Activated CD8-positive, alpha-beta memory T cell treated with anti-CD3 and anti-CD28 coated beads, Interleukin-2, amount 50 U/mL, for 1 hour (primary cell): Measurements from ENCODE around the gene ERC1.
"Not testable (repeated sequence)": the region's sequence is repeated elsewhere in the genome, so short reads cannot be mapped to it uniquely, and the experiment has no call there.

Experiments used
- DNase-seq: peaks from one replicate; pipeline ENCODE4 v3.0.0-alpha.2; 2020; ENCODE audit errors: extremely low read depth

ERC1 gene

DNA sequence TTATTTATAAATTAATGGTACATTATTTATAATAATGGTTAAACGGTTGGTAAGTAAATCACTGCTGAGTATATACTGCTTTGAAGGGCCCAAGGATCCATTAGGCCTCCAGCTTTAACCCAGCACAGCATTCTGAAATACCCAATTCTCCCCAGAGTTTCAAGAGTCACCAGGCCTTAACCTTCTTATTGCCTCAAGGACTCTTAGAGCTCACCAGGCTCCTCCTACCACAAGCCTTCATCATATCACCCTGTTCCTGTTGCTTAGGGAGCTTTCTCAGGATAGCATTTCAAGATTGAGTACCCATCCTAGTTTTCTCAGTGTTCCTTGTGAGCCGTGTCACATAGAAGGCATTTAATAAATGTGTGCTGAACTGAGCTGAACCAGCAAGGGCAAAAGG, 360.9 kb downstream of the ERC1 start:
- no peak for DNase-seq

DNA sequence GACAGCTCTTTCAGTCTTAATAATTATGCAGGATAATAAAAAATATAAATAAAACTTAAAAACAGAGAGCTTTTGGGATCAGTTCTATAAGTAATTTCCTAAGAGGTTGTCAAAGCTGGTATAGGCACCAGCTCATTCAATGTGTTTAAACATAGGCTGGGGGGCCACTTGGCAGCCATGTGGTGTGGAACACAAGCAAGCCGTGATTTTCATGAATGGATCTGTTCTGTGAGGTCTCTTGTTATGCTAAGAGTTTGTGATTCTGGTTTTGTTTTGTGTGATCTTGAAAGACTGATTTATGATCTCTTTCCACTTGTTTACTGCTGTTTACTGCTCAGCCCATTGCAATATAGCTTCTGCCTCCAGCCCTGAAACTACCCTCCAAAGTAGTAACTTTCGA, 362.4 kb downstream of the ERC1 start:
- no peak for DNase-seq

DNA sequence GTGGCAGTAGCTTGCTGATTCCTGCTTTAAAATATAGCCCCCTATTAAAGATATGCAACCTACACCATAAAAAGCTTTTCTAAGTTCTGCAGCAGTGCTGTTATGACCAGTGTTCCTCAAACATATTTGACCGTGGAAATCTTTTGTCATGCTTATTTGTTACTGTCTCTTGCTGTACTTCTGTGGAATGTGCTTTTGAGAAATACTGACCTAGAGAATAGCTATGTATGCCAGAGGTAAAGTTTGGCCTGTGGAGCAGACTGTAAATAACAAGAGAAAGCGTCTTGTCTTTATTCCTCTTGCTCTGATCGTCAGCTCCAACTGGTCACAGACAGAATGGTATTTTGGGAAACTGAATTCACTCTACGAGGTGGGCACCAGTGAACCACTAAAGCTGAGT, 364.4 kb downstream of the ERC1 start:
- DNase-seq, result no peak

DNA sequence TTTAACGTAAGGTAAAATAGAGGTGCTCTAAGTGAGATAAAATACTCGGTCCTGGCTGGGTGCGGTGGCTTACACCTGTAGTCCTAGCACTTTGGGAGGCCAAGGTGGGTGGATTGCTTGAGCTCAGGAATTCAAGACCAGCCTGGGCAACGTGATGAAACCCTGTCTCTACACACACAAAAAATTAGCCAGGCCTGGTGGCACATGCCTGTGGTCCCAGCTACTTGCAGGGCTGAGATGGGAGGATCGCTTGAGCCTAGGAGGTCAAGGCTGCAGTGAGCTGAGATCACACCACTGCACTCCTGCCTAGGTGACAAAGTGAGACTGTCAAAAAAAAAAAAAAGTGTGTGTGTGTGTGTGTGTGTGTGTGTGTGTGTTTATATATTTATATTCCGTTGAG, 364.8 kb downstream of the ERC1 start:
- not testable (repeated sequence) for DNase-seq

DNA sequence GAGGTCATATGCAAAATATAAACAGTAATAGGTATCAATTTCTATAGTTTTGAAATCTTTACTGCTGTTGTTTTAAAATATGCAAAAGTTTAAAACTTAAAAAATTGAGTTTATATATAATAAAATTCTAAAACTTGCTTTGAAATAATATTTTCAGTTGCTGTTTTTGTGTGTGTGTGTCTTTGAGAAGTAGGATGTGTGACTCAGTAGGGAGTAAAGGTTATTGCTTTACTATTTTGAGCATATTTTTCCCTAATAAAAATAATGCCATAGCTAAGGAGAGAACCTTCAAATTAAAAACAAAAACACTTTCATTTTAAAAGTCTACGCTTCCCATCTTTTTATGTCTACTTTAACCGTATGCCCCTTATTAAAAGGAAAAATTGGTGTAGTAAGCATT, 365.3 kb downstream of the ERC1 start:
- DNase-seq, result no peak

DNA sequence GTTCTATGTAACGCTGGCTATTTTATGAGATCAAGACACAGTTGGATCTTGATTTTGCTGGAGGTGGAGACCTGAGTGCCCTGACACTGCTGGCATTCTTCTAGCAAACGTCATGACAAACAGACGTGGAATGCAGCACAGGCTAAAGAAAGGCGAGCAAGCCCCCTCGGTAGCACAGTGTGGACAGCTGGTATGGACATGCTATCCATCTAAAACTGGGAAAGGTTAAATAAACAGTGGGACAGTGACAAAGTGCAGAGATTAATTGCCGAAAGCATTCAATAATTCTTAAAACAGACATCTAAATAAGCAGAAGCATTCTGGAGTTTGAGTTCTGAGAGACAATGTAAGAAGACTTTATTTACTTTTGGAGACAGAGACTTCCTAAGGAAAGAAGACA, 366.1 kb downstream of the ERC1 start:
- no peak for DNase-seq

DNA sequence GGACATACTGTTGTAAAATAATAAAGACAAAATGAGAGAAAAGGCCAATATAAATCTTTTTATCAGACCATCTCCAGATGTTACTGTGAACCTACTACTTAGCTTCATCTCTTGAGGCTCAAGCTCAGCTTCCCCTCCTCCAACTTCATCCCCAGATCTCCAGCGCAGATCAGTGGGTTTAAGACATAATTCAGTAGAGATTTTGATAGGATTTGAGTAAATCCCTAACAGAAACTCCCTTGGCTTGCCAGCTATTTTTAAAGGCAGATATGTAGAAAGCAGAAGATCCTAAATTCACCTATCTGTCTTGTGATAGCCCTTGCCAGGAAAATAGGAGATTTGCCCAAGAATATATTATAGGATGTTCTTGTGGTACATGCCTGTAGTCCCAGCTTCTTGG, 366.7 kb downstream of the ERC1 start:
- DNase-seq, result no peak

DNA sequence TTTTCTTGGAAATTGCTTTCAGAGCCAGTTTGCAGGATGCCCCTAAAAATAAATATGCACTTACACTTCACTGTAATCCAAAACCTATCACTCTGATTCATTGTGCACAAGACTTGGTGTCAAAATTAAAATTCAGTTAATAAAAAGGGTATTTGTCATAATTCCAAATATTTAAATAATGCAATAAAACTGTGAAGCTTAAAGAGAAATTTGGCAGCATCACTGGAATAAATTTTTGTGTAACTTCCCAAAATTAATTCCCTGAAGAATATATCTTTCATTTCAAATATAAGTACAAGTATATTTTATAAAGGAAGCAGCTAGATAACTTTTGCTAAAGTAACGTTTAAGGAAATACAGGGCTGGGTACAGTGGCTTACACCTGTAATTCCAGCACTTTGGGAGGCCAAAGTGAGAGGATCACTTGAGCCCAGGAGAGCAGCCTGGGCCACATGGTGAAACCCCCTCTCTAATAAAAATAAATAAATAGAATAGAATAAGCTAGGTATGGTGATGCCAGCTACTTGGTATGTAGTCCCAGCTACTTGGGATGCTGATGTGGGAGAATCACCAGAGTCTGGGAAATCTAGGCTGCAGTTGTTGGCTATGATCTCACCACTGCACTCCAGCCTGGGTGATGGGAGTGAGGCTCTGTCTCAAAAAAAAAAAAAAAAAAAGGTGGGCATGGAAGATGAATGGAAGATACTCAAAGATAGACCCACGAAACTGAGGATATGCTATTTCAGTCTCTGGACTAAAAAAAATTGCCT, 369.6 kb downstream of the ERC1 start:
- DNase-seq, result no peak

DNA sequence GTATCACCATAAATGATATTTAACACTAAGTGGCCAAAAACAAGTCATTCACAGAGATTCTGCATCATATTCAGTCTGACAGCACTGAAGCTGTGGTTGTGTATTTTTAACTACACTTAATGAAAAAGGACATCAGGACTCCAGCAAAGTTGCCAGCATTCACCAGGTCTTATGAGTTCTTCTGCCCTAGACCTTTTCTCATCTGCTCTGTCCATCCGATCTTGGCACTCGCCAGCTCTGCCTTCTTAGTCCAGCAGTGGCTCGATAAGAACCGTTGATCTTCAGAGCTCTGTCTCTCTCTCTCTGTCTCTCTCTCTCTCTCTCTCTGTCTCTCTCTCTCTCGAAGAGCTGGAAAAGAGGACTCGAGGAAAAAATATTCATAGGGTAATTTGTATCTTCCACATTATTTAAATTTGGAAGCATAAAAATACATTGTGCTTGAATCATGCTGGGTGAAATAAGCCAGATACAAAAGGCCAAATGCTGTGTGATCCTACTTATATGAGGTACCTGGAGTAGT, 371.2 kb downstream of the ERC1 start:
- no peak for DNase-seq

DNA sequence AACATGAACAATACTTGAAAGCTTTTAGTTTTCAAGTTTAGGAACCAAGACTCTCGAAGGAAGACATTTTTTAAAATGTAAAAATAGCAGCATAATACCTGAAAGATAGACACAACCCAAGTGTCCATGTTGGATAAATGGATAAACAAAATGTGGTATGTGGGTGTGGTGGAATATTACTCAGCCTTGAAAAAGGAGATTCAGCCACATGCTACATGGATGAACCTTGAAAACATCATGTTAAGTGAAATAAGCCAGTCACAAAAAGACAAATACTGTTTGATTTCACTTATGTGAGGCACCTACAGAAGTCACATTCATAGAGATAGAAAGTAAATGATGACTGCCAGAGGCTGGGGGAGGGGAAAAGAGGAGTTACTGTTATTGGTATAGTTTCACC, 374.7 kb downstream of the ERC1 start:
- DNase-seq, result no peak

DNA sequence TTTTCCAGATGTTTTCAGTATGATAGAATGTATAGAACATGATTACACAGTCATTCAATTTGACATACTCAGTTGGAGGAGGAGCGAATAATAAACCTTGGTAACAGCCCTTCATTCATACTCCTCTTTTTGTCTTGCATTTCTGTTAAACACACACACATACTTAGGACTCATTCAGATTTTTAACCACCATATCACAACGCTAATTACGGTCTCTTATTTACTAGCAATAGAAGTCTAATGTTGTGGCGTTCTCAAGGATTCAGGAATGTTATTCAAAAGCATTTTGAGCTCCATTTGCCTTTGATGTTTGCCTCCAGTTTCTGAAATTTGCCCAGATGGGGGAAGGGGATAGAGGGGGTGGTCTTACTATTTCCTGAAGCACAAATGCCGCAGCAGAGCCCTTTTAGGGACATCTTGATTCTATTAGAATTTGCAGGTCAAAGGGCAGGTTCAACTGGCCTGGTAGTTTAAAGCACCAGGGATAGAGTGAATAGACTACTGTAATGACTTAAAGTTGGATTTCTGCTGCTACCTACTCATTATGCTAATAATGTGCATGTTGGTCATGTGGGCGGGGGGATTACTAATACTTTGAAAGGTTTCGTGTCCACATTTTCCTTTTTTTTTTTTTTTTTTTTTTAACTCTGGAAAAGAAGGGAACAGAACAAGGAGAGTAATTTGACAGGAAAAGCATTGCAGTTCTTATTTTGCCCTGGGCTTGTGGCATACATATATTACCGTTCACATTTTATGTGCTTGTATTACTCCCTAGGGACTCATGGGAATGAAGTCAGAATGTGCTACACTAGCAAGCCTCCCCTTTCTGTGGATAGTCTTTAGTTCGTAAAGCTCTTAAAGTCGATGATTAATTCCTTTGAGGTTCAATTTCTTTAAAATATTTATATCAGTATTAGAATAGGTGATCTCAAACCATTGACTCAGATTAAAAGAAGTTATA, 376.6 kb downstream of the ERC1 start:
- DNase-seq, result no peak

DNA sequence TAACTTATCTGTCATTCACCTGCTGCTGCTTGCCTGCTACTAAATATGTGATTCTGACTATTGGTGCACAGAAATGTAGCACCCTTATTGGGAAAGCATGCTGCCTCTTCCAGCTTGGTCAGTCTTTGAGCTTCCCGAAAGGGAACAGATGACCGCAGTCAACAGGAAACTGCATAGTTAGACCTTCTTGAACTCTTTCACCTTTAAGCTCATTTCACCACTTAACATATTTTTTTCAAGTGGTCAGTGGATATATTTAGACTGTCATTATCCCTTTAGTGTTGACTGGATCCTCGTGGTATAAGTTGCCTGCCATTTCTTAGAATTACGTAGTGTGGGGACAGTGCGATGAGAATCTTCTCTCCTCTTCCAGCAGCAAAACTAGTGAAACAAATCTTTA, 378.4 kb downstream of the ERC1 start:
- DNase-seq, result no peak

DNA sequence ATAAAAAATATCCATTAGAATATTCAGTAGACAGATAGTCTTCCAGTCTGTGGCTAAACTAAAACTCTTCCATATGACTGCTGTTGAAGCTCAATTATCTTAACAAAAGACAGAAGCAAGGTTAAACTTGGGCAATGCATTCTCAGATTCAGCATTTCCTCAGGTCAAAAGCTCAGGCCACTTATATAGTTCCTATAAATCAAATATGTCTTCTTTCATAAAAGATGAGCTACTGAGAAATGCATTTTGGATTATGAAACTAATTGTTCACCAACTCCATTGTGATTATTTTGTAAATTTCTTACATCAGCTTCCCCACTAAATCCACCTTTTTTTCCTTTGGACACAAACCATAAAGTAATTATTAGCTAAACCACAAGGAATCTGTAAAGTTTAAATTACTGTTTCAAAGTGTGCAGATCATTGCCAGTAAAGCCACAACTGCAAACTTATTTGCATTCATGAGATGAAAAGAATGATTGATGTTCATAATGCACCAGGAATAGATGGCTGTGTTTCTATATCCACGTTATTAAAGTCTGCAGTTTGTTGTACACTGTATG, 379.0 kb downstream of the ERC1 start:
- no peak for DNase-seq

DNA sequence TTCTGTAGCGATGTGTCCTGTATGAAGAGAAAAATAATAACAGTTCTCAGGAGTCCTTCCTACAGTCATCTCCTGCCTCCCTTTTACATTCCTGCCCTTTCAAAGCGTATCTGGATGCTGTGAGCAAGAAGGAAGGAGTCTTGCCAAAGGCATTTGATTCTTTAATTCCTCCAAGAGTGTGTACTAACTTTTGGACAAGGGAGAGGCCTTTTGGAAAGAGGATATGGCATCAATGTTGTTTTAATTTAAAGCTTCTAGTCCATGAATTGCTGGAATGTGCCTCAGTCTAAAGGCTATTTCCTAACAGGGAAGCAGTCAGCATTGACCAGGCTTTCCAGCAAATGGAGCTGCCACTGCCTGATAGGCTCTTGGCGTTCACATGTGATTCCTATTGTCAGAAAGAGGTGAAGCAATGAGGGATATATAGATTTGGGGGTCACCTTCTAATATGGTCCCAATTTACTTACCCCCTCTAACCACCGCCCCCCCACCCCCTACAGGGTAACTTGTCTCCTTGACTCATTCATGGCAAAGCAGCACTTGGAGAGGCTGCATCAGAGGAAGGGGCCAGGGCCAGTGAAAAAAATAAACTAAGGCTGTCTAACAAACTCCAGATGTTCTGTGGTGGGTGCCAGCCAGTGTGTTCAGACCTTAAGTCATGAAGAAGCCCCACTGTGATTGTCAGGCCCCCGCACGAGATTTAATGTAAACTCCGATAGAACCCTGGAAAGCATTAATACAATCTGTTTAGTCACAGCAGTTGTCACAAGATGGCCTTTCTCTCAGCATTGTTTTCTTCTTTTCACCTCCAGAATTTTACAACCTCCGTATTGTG, 383.1 kb downstream of the ERC1 start:
- no peak for DNase-seq

DNA sequence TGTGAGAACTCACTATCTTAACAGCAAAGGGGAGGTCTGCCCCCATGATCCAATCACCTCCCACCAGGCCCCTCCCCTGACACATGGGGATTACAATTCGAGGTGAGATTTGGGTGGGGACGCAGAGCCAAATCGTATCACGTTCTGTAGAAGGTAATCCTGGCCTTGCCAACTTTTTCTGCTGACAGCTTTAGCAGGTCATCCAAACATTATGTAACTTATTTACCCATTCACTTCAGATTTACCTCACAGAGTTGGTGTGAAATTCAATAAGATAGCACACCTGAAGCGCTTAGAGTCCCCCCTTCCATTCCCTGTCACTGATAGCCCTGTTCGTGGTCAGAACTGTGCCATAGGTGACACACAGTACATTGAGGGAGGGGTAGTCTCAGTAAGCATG, 384.3 kb downstream of the ERC1 start:
- no peak for DNase-seq

DNA sequence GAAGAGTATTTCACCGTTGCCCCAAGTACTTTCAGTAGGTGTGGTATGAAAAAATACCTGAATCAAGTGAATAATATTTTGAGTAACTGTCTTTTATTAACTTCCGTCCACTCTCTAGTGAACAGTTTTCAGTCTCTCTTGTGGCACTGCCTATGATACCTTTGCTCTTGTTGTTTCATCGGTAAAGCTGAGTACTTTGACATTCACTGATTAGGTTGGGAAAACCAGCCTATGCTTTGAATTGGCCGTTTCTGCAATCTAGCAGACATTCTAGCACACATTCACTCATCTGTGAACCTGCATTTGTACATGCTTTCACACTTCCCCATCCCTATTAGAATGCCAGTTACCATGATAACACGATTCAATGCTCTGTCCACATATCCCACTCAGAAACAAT, 386.1 kb downstream of the ERC1 start:
- no peak for DNase-seq

DNA sequence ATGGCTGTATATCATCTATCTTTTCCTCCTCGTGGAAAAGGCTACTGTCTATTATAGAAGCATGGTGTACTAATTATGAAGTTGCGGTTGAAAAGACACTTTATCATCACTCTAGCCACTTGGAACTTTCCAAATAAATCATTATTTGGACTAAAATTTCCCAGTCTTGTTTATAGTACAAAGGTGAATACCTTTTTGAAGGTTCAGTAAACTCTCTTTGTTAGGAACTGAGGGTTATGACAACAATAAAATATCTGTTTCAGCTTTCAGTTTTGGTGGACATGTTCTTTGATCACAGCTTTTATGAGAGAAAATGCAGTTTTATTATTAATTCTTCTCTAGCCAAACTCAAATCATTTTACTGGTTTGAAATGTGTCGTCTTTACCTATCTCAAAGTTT, 386.7 kb downstream of the ERC1 start:
- no peak for DNase-seq

DNA sequence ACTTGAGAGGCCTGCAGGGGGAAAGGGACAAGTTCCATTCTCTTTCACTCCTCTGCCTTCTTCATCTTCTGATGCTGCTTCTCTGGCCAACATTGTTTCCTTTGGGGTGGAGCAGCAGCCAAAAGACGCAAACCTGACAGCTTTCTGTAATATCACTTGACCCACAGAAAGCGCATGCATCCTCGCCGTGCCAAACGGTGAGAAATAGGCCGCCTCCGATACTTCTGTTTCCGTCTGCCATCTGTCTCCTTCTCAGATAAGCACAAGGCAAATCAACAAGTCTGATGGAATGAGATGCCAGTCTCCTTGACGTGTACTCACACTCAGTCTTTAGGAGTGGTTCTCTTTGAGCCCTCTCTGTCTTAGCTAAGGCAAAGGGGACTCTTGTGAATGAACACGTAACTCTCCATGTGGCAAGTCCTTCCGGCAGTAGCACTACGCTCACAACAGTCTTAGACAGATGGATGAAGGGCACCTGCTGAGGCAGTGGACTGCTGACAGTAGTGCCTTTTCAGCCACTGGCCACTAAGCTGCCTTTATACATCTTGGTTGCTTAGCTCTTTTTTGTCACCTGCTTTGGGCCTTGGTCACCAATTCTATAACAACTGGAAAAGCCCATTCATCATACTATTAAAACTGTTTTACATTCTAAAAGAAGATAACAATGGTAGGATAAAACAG, 389.3 kb downstream of the ERC1 start:
- no peak for DNase-seq

DNA sequence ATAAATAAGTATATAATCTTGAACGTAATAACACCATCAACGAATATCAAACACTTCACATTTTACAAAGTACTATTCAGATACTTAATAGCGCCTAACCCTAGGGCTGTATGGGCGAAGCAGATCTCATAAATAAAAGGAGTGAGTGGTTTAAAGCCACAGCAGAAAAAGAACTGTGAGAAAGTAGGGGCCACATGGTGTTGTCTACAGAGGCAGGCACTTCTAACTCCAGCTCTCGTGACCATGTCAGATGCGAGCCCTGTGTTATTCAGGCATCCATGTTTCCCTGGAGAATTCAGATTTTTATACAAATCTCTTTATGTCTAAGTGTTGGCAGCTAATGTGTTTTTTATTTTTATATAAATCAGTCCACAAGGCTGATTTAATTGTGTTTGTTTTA, 391.1 kb downstream of the ERC1 start:
- no peak for DNase-seq

DNA sequence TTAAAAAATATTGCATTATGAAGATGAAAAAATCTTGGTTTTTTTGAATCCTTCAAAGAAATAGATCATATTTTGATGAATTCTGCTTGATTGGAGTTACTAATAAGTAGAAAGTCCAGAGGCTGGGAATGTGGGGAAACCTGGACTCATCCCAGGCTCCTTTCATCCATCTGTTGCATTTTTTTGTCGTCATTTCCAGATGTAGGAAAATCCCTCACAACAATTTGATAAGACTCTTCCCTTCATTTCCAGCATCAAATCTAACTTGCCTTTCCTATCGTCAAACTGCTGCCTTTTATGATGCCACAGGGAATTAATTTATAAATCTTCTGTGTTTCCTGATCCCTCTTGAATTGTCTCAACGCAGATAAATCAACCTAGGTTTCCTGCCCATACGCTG, 391.8 kb downstream of the ERC1 start:
- DNase-seq, result no peak

DNA sequence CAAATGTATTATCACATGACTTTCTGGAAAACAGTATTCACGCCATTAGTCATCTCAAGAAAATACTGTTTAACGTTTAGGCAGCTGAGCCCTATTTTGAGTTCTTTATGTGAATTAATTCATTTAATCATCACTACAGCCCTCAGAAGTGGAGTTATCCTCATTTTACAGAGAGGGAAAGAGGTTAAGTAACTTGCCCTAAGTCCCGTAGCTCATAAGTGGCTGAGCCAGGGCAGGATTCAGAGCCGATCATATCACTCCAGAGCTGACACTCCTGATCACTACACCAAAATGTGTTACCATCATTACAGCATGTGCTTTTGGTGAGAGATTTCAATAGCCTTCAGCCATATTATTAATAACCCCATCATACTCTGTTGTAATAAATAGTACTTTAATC, 392.7 kb downstream of the ERC1 start:
- no peak for DNase-seq
